Body of pancreas (tissue), 4 donors: ENCODE measurements around the gene PLA2R1.

Source experiments
- CTCF ChIP-seq, 7 experiments: fragments of 450-650 bp in 4 of 7; fragments of 200-600 bp in 3 of 7; sonication (generic) in 3 of 7; IDR thresholded peaks; one replicate each; pipeline ENCODE4 v1.5.1; 2016 to 2019; ENCODE audit warnings: antibody characterized with exemption in 7 of 7
- POLR2A ChIP-seq, 3 donors: fragments of 450-650 bp; IDR thresholded peaks; one replicate each; pipeline ENCODE4 v1.6.1; 2016; ENCODE audit warnings: antibody characterized with exemption in 3 of 3, mild to moderate bottlenecking in 2 of 3

- TF ChIP-seq CTCF (IDR thresholded peaks at IDR 0.05) (no peak), POLR2A (IDR thresholded peaks at IDR 0.05) (no peak)
These were observed 46.2 kb upstream of the PLA2R1 start for GRCh38 chr2:160108646-160109045.
